Breast epithelium (tissue), 4 donors: ENCODE measurements around the gene SRSF8. TPM values are rescaled to one million over a fixed set of nuclear protein-coding genes. Genes with fewer than 3 reads are reported as not detected.
"Not testable (repeated sequence)": the region's sequence is repeated elsewhere in the genome, so short reads cannot be mapped to it uniquely, and the experiment has no call there.

Experiments
- DNase-seq, 2 donors: peaks; one replicate each; pipeline ENCODE4 v3.0.0-alpha.2; 2019; ENCODE audit warnings: low spot score in 2 of 2
- H3K27ac ChIP-seq, 2 donors: fragments of 200-600 bp; sonication (generic) in 1 of 2; one replicate each; pipeline ENCODE4 v1.5.1; 2016 to 2019; ENCODE audit warnings: mild to moderate bottlenecking in 1 of 2
- H3K27me3 ChIP-seq, 2 donors: fragments of 200-600 bp; sonication (generic) in 1 of 2; one replicate each; pipeline versions ENCODE4 v1.5.1 to v1.6.0; 2017 to 2019; ENCODE audit warnings: control low read depth in 1 of 2, mild to moderate bottlenecking in 1 of 2
- H3K36me3 ChIP-seq: fragments of 200-600 bp; one replicate; pipeline ENCODE4 v1.5.1; 2019
- H3K4me1 ChIP-seq, 2 donors: fragments of 200-600 bp; sonication (generic); one replicate each; pipeline ENCODE4 v1.5.1; 2016 to 2019; ENCODE audit warnings: control low read depth in 1 of 2
- H3K4me3 ChIP-seq, 3 donors: fragments of 200-600 bp; sonication (generic); 1 replicate in 2 of 3; 2 replicates in 1 of 3; pipeline ENCODE4 v1.5.1; 2016 to 2019; ENCODE audit warnings: mild to moderate bottlenecking in 3 of 3, moderate library complexity in 2 of 3
- H3K9me3 ChIP-seq, 2 donors: fragments of 200-600 bp; sonication (generic) in 1 of 2; one replicate each; pipeline ENCODE4 v1.5.1; 2016 to 2019; ENCODE audit warnings: control low read depth in 1 of 2
- POLR2A ChIP-seq: fragments of 450-650 bp; IDR thresholded peaks from one replicate; pipeline ENCODE4 v1.6.1; 2016; ENCODE audit warnings: antibody characterized with exemption, mild to moderate bottlenecking, moderate library complexity
- POLR2AphosphoS5 ChIP-seq, 3 donors: sonication (generic); formaldehyde crosslinking; IDR thresholded peaks; one replicate each; pipeline ENCODE4 v1.6.1; 2017; ENCODE audit warnings: antibody characterized with exemption in 3 of 3
- intact Hi-C: fragments of 100-400 bp; cut with DNase I; formaldehyde crosslinking; loops from one replicate; pipeline ENCODE4 v1.15.1; 2023; ENCODE audit warnings: low total_unique reads
- total RNA-seq, 3 donors: library from RNA; depleted of rRNA; stranded (reverse); fragments of >200 nt; gene quantifications; one replicate each; pipeline ENCODE4 v1.1.0, GENCODE V29; 2016
- TF ChIP-seq, protein P1 (sequence below), 3 donors: fragments of 450-650 bp; IDR thresholded peaks; one replicate each; pipeline ENCODE4 v1.5.1; 2016 to 2017; ENCODE audit warnings: antibody characterized with exemption in 3 of 3, mild to moderate bottlenecking in 3 of 3, moderate library complexity in 3 of 3

SRSF8 gene
- total RNA-seq, 3 donors from 2014 or later, result 35.4 to 52.4 (median 36.1) TPM

DNA sequence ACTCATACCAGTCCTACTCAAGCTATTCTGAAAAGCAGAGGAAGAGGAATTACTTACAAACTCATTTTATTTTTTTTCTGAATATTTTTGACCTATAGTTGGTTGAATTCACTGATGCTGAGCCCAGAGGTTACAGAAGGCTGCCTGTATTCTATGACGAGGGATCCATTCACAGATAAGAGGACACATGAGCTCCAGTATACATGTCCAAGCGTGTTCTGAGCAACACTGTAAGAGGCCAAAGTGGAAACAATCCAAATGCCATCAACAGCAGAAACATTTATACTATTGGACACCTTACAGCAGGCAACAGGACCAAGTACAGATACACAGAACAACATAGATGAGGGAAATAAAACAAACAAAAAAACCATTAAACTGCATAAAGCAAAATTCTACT lies 31.4 kb upstream of the SRSF8 start:
- intact Hi-C loops, result no loop called here
- no peak overlapping the region for H3K27ac ChIP-seq
- H3K4me3 ChIP-seq, result no peak overlapping the region
- no peak for DNase-seq
- no peaks in the 10 kb centered on the region for H3K9me3 ChIP-seq
- no peaks in the 10 kb centered on the region for H3K4me1 ChIP-seq
- H3K36me3 ChIP-seq, result no peaks in the 10 kb centered on the region
- no peaks in the 10 kb centered on the region for H3K27me3 ChIP-seq
- TF ChIP-seq POLR2AphosphoS5 (IDR thresholded peaks at IDR 0.05) (no peak), POLR2A (no peak)
- TF ChIP-seq, protein P1, sequence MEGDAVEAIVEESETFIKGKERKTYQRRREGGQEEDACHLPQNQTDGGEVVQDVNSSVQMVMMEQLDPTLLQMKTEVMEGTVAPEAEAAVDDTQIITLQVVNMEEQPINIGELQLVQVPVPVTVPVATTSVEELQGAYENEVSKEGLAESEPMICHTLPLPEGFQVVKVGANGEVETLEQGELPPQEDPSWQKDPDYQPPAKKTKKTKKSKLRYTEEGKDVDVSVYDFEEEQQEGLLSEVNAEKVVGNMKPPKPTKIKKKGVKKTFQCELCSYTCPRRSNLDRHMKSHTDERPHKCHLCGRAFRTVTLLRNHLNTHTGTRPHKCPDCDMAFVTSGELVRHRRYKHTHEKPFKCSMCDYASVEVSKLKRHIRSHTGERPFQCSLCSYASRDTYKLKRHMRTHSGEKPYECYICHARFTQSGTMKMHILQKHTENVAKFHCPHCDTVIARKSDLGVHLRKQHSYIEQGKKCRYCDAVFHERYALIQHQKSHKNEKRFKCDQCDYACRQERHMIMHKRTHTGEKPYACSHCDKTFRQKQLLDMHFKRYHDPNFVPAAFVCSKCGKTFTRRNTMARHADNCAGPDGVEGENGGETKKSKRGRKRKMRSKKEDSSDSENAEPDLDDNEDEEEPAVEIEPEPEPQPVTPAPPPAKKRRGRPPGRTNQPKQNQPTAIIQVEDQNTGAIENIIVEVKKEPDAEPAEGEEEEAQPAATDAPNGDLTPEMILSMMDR (IDR thresholded peaks at IDR 0.05), result no peak

DNA sequence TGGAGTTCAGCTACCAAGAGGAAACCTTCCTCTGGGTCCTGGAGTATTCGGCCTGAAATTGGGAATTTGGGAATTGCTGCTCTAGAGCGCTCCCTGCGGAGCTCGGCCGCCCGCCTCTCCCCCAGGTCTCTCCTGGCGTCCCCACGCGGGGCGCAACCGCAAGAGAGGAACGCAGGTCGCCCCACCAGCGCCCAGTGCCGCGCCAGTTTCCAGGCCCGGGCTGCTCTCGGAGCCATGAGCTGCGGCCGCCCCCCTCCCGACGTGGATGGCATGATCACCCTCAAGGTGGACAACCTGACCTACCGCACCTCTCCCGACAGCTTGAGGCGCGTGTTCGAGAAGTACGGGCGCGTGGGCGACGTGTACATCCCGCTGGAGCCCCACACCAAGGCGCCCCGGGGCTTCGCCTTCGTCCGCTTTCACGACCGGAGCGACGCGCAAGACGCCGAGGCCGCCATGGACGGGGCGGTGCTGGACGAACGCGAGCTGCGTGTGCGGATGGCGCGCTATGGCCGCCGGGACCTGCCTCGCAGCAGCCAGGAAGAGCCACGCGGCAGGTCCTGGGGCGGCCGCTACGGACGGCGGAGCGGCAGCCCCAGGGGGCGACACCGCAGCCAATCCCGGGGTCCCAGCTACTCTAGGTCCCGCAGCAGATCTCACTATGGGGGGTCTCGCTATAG lies 29.2 kb upstream of the SRSF8 start:
- H3K9me3 ChIP-seq, H3K27me3 ChIP-seq, H3K36me3 ChIP-seq, H3K4me1 ChIP-seq, DNase-seq, intact Hi-C loops, H3K27ac ChIP-seq: not testable (repeated sequence)
- H3K4me3 ChIP-seq, result peak overlapping the region; percentile 25 to 61 (median 50)

DNA sequence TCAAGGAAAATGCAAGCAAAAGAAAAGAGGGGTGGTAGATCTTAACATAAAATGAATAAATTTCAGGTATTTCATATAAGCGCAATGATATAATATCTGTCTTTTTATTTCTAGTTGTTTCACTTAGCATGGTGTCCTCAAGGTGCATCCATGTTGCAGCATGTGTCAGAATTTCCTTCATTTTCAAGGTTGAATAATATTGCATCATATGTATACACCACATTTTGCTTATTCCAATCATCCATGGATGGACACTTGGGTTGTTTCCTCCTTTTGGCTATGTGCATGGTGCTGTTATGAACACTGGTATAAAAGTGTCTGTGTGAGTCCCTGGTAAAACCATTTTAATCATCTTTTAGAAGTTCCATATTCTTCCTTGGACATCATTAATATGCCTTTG lies 24.5 kb upstream of the SRSF8 start:
- TF ChIP-seq, protein P1 (IDR thresholded peaks at IDR 0.05), result no peak
- TF ChIP-seq POLR2AphosphoS5 (IDR thresholded peaks at IDR 0.05), result no peak
- no peak for TF ChIP-seq POLR2A
- Histone ChIP-seq H3K36me3 (no peaks in the 10 kb centered on the region), H3K27me3 (no peaks in the 10 kb centered on the region), H3K9me3 (no peaks in the 10 kb centered on the region), H3K4me1 (no peaks in the 10 kb centered on the region), H3K4me3 (no peak overlapping the region), H3K27ac (no peak overlapping the region)
- intact Hi-C loops, result no loop called here
- DNase-seq, result no peak

DNA sequence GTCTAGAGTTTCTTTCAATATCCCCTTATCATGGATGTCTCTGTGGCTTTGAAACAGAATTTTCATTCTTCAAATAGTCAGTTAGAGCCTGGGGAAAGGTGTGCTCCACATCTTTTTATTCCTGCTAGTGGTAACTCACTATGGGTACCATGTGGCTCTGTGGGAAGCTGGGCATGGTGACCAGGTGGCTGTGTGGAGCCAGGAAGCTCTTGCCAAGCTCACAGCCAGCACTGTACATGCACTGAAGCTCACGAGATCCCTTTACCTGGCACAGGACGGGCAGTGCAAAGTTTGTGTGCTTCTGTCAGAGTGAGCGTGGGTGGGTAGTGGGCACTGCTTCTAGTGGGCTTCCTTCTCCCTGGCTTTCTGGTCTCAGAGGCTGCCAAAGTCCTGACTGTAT lies 23.8 kb upstream of the SRSF8 start:
- no peak overlapping the region for H3K4me3 ChIP-seq
- TF ChIP-seq, protein P1 (IDR thresholded peaks at IDR 0.05), result no peak
- no peak for TF ChIP-seq POLR2AphosphoS5 (IDR thresholded peaks at IDR 0.05)
- TF ChIP-seq POLR2A, result no peak
- intact Hi-C loops, result no loop called here
- H3K27ac ChIP-seq, result no peak overlapping the region
- H3K27me3 ChIP-seq, result no peaks in the 10 kb centered on the region
- no peaks in the 10 kb centered on the region for H3K4me1 ChIP-seq
- no peak for DNase-seq
- no peaks in the 10 kb centered on the region for H3K36me3 ChIP-seq
- H3K9me3 ChIP-seq, result no peaks in the 10 kb centered on the region

DNA sequence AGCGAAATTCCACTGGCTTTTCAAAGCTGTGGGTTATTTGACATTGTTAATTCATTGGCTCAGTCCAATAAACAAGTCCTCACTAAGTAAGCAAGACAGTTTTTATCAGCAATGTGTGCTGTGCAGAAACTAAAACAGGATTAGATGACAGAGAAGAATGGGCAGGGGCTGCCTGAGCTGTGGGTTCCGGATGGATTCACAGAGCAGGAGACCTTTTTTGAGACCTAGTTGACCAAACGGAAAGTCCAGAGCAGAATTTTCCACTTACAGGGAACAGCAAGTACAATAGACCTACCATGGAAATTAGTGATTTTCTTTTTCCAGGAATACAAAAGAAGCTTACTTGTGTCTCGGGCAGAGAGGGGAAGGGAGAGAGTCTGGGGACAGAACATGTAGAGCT lies 22.7 kb upstream of the SRSF8 start:
- intact Hi-C loops, result no loop called here
- no peak for DNase-seq
- H3K4me1 ChIP-seq, result no peaks in the 10 kb centered on the region
- no peaks in the 10 kb centered on the region for H3K9me3 ChIP-seq
- TF ChIP-seq, protein P1 (IDR thresholded peaks at IDR 0.05), result no peak
- TF ChIP-seq POLR2AphosphoS5 (IDR thresholded peaks at IDR 0.05), result no peak
- no peaks in the 10 kb centered on the region for H3K27me3 ChIP-seq
- no peak overlapping the region for H3K4me3 ChIP-seq
- H3K36me3 ChIP-seq, result no peaks in the 10 kb centered on the region
- no peak overlapping the region for H3K27ac ChIP-seq

DNA sequence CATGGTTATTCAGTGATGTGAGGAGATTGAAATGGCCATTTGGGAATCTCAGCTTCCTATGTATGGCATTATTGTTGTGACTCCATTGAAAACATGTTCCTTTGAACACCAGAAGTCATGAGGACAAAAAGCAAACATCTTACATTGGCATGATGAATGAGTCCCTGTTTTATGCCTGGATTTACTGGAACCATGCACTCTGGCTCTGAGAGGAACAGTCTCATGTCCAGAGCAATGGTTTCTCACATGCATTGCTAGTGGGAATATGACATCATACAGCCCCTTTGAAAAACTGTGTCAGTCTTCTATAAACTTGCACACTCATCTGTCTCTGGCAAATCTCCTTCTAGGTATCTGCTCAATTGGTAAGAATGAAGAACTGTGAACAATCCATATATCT lies 20.9 kb upstream of the SRSF8 start:
- H3K27ac ChIP-seq, result no peak overlapping the region
- no peaks in the 10 kb centered on the region for H3K36me3 ChIP-seq
- no peaks in the 10 kb centered on the region for H3K9me3 ChIP-seq
- no peak overlapping the region for H3K4me3 ChIP-seq
- TF ChIP-seq, protein P1 (IDR thresholded peaks at IDR 0.05), result no peak
- TF ChIP-seq POLR2A, result no peak
- TF ChIP-seq POLR2AphosphoS5 (IDR thresholded peaks at IDR 0.05), result no peak
- no peak for DNase-seq
- no peaks in the 10 kb centered on the region for H3K4me1 ChIP-seq
- intact Hi-C loops, result no loop called here
- no peaks in the 10 kb centered on the region for H3K27me3 ChIP-seq

DNA sequence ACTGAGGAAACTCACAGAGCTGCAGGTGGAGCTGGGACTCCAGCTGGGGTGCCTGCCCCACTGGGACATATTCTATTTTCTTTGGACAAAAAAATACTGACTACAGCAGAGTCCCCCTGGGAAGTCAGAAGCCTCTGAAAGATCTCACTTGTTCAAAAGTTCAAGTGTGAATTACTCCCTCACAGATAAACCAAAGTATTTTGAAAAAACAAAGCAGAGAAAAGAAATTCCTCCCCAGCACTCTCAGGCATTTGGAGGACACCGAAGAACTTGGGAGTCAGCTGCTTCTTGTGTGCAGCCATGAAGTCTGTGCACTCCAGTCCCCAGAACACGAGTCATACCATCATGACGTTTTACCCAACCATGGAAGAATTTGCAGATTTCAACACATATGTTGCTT lies 17.6 kb upstream of the SRSF8 start, which contains the start of gene KDM4F:
Gene KDM4F, plus strand, starts transcription at position 301 of the 400 bp plus-strand sequence.
- H3K9me3 ChIP-seq, H3K4me1 ChIP-seq, H3K36me3 ChIP-seq, intact Hi-C loops, H3K27me3 ChIP-seq, H3K4me3 ChIP-seq, H3K27ac ChIP-seq, DNase-seq: not testable (repeated sequence)
